Endothelial cell of umbilical vein (primary cell): Measurements from ENCODE around the gene CARD8. TPM values are rescaled to one million over a fixed set of nuclear protein-coding genes. Genes with fewer than 3 reads are reported as not detected.

ENCODE experiments used
- BruUV-seq: library from RNA; stranded (reverse); fragments of 400-500 nt; replicated peaks from 2 replicates; lab custom pipeline; 2021; lab: Mats Ljungman, UMichigan
- CTCF ChIA-PET: fragments of 300-600, 350-600 bp; sonication (Branson Sonifier 250); formaldehyde crosslinking; loops from one replicate; lab custom pipeline; 2021; ENCODE audit warnings: antibody characterized with exemption, inconsistent platforms; lab: Charles Lee
- POLR2A ChIA-PET: fragments of 300-600, 350-600 bp; sonication (Branson Sonifier 250); formaldehyde crosslinking; loops from one replicate; lab custom pipeline; 2021; ENCODE audit warnings: antibody characterized with exemption, inconsistent platforms; lab: Charles Lee
- DNase-seq: peaks from one replicate; pipeline ENCODE4 v3.0.0-alpha.2; 2011; ENCODE audit warnings: low read depth, low spot score
- FAIRE-seq: peaks from 2 replicates; lab custom pipeline; 2011; peaks lifted over from hg19 to GRCh38; lab: Jason Lieb, UNC
- H2AFZ ChIP-seq: 2 replicates; pipeline ENCODE4 v1.6.0; 2012; ENCODE audit warnings: low read depth, low read length, control low read depth, inconsistent platforms
- H3K27ac ChIP-seq: 2 replicates; pipeline ENCODE4 v1.5.1; 2011; ENCODE audit warnings: low read depth, mild to moderate bottlenecking, control low read depth, low read length, moderate library complexity; ENCODE audit not compliant: insufficient read depth
- H3K27me3 ChIP-seq, 2 experiments: 2 replicates each; pipeline versions ENCODE4 v1.6.0 to v1.6.1; 2011; ENCODE audit warnings: low read length in 2 of 2, mixed read lengths in 1 of 2; ENCODE audit not compliant: control insufficient read depth in 2 of 2, insufficient read depth in 2 of 2
- H3K36me3 ChIP-seq, 2 experiments: 2 replicates in 1 of 2; 3 replicates in 1 of 2; pipeline ENCODE4 v1.5.1; 2011; ENCODE audit warnings: low read length in 2 of 2, mild to moderate bottlenecking in 1 of 2, moderate library complexity in 1 of 2; ENCODE audit not compliant: control insufficient read depth in 2 of 2, insufficient read depth in 2 of 2; ENCODE audit errors: extremely low read depth in 1 of 2
- H3K4me1 ChIP-seq: 3 replicates; pipeline ENCODE4 v1.5.1; 2011; ENCODE audit warnings: mild to moderate bottlenecking, low read length; ENCODE audit not compliant: control insufficient read depth, insufficient read depth; ENCODE audit errors: extremely low read depth
- H3K4me2 ChIP-seq: 2 replicates; pipeline ENCODE4 v1.6.1; 2011; ENCODE audit warnings: low read length, control low read depth, mixed read lengths; ENCODE audit not compliant: insufficient read depth
- H3K4me3 ChIP-seq, 3 experiments: fragments of 200-600 bp in 1 of 3; sonication (generic), shearing (Covaris generic) in 1 of 3; replicated peaks in 1 of 3; 2 replicates each; pipeline ENCODE4 v1.5.1; 2011 to 2016; ENCODE audit warnings: control low read depth in 3 of 3, low read length in 3 of 3, mild to moderate bottlenecking in 2 of 3, inconsistent platforms in 1 of 3, low read depth in 1 of 3, moderate library complexity in 1 of 3; ENCODE audit not compliant: insufficient read depth in 1 of 3
- H3K79me2 ChIP-seq: 2 replicates; pipeline ENCODE4 v1.6.0; 2012; ENCODE audit warnings: low read length, inconsistent platforms; ENCODE audit not compliant: control insufficient read depth, insufficient read depth
- H3K9ac ChIP-seq: replicated peaks from 2 replicates; pipeline ENCODE3; 2011; ENCODE audit warnings: low read length, control low read depth; ENCODE audit not compliant: insufficient read depth; ENCODE audit errors: extremely low read depth
- H3K9me1 ChIP-seq: replicated peaks from 3 replicates; pipeline ENCODE4 v1.6.0; 2011; ENCODE audit warnings: mild to moderate bottlenecking, low read length; ENCODE audit not compliant: control insufficient read depth, insufficient read depth; ENCODE audit errors: extremely low read depth
- H3K9me3 ChIP-seq: replicated peaks from 2 replicates; pipeline ENCODE4 v1.5.1; 2012; ENCODE audit warnings: low read length, inconsistent platforms; ENCODE audit not compliant: control insufficient read depth, insufficient read depth
- H4K20me1 ChIP-seq: replicated peaks from 2 replicates; pipeline ENCODE3; 2011; ENCODE audit warnings: mild to moderate bottlenecking, low read length; ENCODE audit not compliant: control insufficient read depth, insufficient read depth; ENCODE audit errors: extremely low read depth
- CTCF ChIP-seq, 2 donors: IDR thresholded peaks; 1 replicate in 1 of 2; 2 replicates in 1 of 2; pipeline ENCODE4 v1.5.1; 2011; ENCODE audit warnings: low read length in 2 of 2, mild to moderate bottlenecking in 2 of 2, moderate library complexity in 2 of 2, control low read depth in 1 of 2, inconsistent platforms in 1 of 2, low read depth in 1 of 2; ENCODE audit not compliant: insufficient read depth in 1 of 2; ENCODE audit errors: extremely low read depth in 1 of 2
- EZH2 ChIP-seq: IDR thresholded peaks from 2 replicates; pipeline ENCODE4 v1.6.1; 2012; ENCODE audit warnings: borderline replicate concordance, low read depth, mild to moderate bottlenecking, moderate library complexity, low read length, inconsistent platforms; ENCODE audit not compliant: severe bottlenecking
- FOS ChIP-seq: IDR thresholded peaks from 2 replicates; pipeline ENCODE4 v1.6.1; 2011; ENCODE audit warnings: mild to moderate bottlenecking, low read length, moderate library complexity, borderline replicate concordance; ENCODE audit not compliant: insufficient read depth
- GATA2 ChIP-seq: IDR thresholded peaks from 2 replicates; pipeline ENCODE4 v1.7.0; 2011; ENCODE audit warnings: low read depth, mild to moderate bottlenecking, moderate library complexity, mixed read lengths, low read length; ENCODE audit not compliant: insufficient read length, insufficient read depth
- JUN ChIP-seq: IDR thresholded peaks from 2 replicates; pipeline ENCODE4 v1.6.1; 2011; ENCODE audit warnings: borderline replicate concordance, low read depth; ENCODE audit not compliant: insufficient read length, insufficient read depth
- MAX ChIP-seq: IDR thresholded peaks from 2 replicates; pipeline ENCODE4 v1.6.1; 2011; ENCODE audit not compliant: insufficient read depth, insufficient read length
- MYC ChIP-seq: IDR thresholded peaks from one replicate; pipeline ENCODE4 v1.6.1; 2011; ENCODE audit warnings: mild to moderate bottlenecking, low read depth, low read length
- POLR2A ChIP-seq: IDR thresholded peaks from 2 replicates; pipeline ENCODE4 v1.6.1; 2012; ENCODE audit warnings: low read depth, mild to moderate bottlenecking, control low read depth, low read length
- POLR2AphosphoS5 ChIP-seq: IDR thresholded peaks from 2 replicates; pipeline ENCODE4 v1.6.1; 2012; ENCODE audit warnings: low read depth, mild to moderate bottlenecking, control low read depth, low read length, moderate library complexity; ENCODE audit not compliant: insufficient read depth
- dilution Hi-C: fragments of 300-500 bp; cut with MboI; formaldehyde crosslinking; loops from one replicate; pipeline ENCODE4 v1.15.0; 2019; ENCODE audit warnings: low sequenced_read_pairs; ENCODE audit not compliant: extremely low pct_ligation_motif_present
- intact Hi-C: fragments of 100-400 bp; cut with micrococcal nuclease; formaldehyde crosslinking; loops from one replicate; pipeline ENCODE4 v1.10.0; 2022
- polyA plus RNA-seq, 4 experiments: library from polyadenylated mRNA; depleted of rRNA in 3 of 4; stranded (reverse) in 3 of 4; unstranded in 1 of 4; fragments of >200 nt; gene quantifications; 2 replicates each; pipeline versions ENCODE4 v1.2.1 to v1.2.3, GENCODE V29; 2011 to 2012; ENCODE audit warnings: missing spikeins in 1 of 4
- total RNA-seq: library from RNA; stranded (reverse); gene quantifications from 2 replicates; pipeline ENCODE4 v1.2.3, GENCODE V29; 2021

Gene CARD8
- total and polyA plus RNA-seq, 2 donors (not counting 3 experiments of a cell fraction or from before 2014, with no cell fraction given): 64.6 to 123 TPM

DNA sequence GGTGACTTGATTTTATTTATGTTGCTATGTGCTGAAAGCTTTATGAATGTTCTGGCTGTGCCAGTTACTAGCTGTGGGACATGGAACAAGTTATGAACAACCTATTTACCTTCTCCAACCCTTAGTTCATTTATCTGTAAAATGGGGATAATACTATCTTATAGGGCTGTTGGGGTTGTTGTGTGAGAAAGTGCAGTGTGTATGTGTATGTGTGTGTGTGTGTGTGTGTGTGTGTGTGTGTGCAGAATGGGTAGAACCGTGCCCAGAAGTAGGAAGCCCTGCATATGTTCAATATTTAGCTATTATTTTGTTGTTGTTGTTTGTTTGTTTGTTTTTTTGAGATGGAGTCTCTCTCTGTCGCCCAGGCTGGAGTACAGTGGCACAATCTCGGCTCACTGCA, 64.8 kb downstream of the CARD8 start:
- BruUV-seq: no TSS peak
- H3K4me3 ChIP-seq: no peak overlapping the region
- no peak overlapping the region for H3K9ac ChIP-seq
- H3K9me1 ChIP-seq: no peaks in the 10 kb centered on the region
- dilution Hi-C loops (no loop called here), intact Hi-C loops (no loop called here)
- H3K27ac ChIP-seq: no peak overlapping the region
- H3K27me3 ChIP-seq: no peaks in the 10 kb centered on the region
- no peaks in the 10 kb centered on the region for H3K9me3 ChIP-seq
- TF ChIP-seq POLR2AphosphoS5 (no peak), MYC (no peak), POLR2A (no peak), FOS (no peak), GATA2 (no peak), JUN (no peak), CTCF (IDR thresholded peaks at IDR 0.05; ENCODE audit: extremely low read depth in 1 of 2, insufficient read depth in 1 of 2, low read depth in 1 of 2, low read length in 2 of 2) (no peak), EZH2 (no peak), MAX (no peak)
- CTCF ChIA-PET: interaction anchor here (0.6 to 2.4 kb wide), 7 partner anchors 9 to 981 kb away, joined by 3 to 11 read pairs (median 4); no protein-coding TSS in a partner anchor
- no peaks in the 10 kb centered on the region for H3K79me2 ChIP-seq
- H4K20me1 ChIP-seq: no peaks in the 10 kb centered on the region
- H3K4me1 ChIP-seq: no peaks in the 10 kb centered on the region
- POLR2A ChIA-PET: no interaction called here
- H3K36me3 ChIP-seq: no peaks in the 10 kb centered on the region
- no peak overlapping the region for H3K4me2 ChIP-seq
- DNase-seq: no peak
- no peak for FAIRE-seq
- H2AFZ ChIP-seq: no peak overlapping the region
